Endothelial cell of umbilical vein (primary cell): Measurements from ENCODE around the gene RC3H1. TPM values are rescaled to one million over a fixed set of nuclear protein-coding genes. Genes with fewer than 3 reads are reported as not detected.

Experiments
- BruUV-seq: library from RNA; stranded (reverse); fragments of 400-500 nt; replicated peaks from 2 replicates; lab custom pipeline; 2021; lab: Mats Ljungman, UMichigan
- CTCF ChIA-PET: fragments of 300-600, 350-600 bp; sonication (Branson Sonifier 250); formaldehyde crosslinking; loops from one replicate; lab custom pipeline; 2021; ENCODE audit warnings: antibody characterized with exemption, inconsistent platforms; lab: Charles Lee
- POLR2A ChIA-PET: fragments of 300-600, 350-600 bp; sonication (Branson Sonifier 250); formaldehyde crosslinking; loops from one replicate; lab custom pipeline; 2021; ENCODE audit warnings: antibody characterized with exemption, inconsistent platforms; lab: Charles Lee
- DNase-seq: peaks from one replicate; pipeline ENCODE4 v3.0.0-alpha.2; 2011; ENCODE audit warnings: low read depth, low spot score
- FAIRE-seq: peaks from 2 replicates; lab custom pipeline; 2011; peaks lifted over from hg19 to GRCh38; lab: Jason Lieb, UNC
- H2AFZ ChIP-seq: 2 replicates; pipeline ENCODE4 v1.6.0; 2012; ENCODE audit warnings: low read depth, low read length, control low read depth, inconsistent platforms
- H3K27ac ChIP-seq: 2 replicates; pipeline ENCODE4 v1.5.1; 2011; ENCODE audit warnings: low read depth, mild to moderate bottlenecking, control low read depth, low read length, moderate library complexity; ENCODE audit not compliant: insufficient read depth
- H3K27me3 ChIP-seq, 2 experiments: 2 replicates each; pipeline versions ENCODE4 v1.6.0 to v1.6.1; 2011; ENCODE audit warnings: low read length in 2 of 2, mixed read lengths in 1 of 2; ENCODE audit not compliant: control insufficient read depth in 2 of 2, insufficient read depth in 2 of 2
- H3K36me3 ChIP-seq, 2 experiments: 2 replicates in 1 of 2; 3 replicates in 1 of 2; pipeline ENCODE4 v1.5.1; 2011; ENCODE audit warnings: low read length in 2 of 2, mild to moderate bottlenecking in 1 of 2, moderate library complexity in 1 of 2; ENCODE audit not compliant: control insufficient read depth in 2 of 2, insufficient read depth in 2 of 2; ENCODE audit errors: extremely low read depth in 1 of 2
- H3K4me1 ChIP-seq: 3 replicates; pipeline ENCODE4 v1.5.1; 2011; ENCODE audit warnings: mild to moderate bottlenecking, low read length; ENCODE audit not compliant: control insufficient read depth, insufficient read depth; ENCODE audit errors: extremely low read depth
- H3K4me2 ChIP-seq: 2 replicates; pipeline ENCODE4 v1.6.1; 2011; ENCODE audit warnings: low read length, control low read depth, mixed read lengths; ENCODE audit not compliant: insufficient read depth
- H3K4me3 ChIP-seq, 3 experiments: fragments of 200-600 bp in 1 of 3; sonication (generic), shearing (Covaris generic) in 1 of 3; replicated peaks in 1 of 3; 2 replicates each; pipeline ENCODE4 v1.5.1; 2011 to 2016; ENCODE audit warnings: control low read depth in 3 of 3, low read length in 3 of 3, mild to moderate bottlenecking in 2 of 3, inconsistent platforms in 1 of 3, low read depth in 1 of 3, moderate library complexity in 1 of 3; ENCODE audit not compliant: insufficient read depth in 1 of 3
- H3K79me2 ChIP-seq: 2 replicates; pipeline ENCODE4 v1.6.0; 2012; ENCODE audit warnings: low read length, inconsistent platforms; ENCODE audit not compliant: control insufficient read depth, insufficient read depth
- H3K9ac ChIP-seq: replicated peaks from 2 replicates; pipeline ENCODE3; 2011; ENCODE audit warnings: low read length, control low read depth; ENCODE audit not compliant: insufficient read depth; ENCODE audit errors: extremely low read depth
- H3K9me1 ChIP-seq: replicated peaks from 3 replicates; pipeline ENCODE4 v1.6.0; 2011; ENCODE audit warnings: mild to moderate bottlenecking, low read length; ENCODE audit not compliant: control insufficient read depth, insufficient read depth; ENCODE audit errors: extremely low read depth
- H3K9me3 ChIP-seq: replicated peaks from 2 replicates; pipeline ENCODE4 v1.5.1; 2012; ENCODE audit warnings: low read length, inconsistent platforms; ENCODE audit not compliant: control insufficient read depth, insufficient read depth
- H4K20me1 ChIP-seq: replicated peaks from 2 replicates; pipeline ENCODE3; 2011; ENCODE audit warnings: mild to moderate bottlenecking, low read length; ENCODE audit not compliant: control insufficient read depth, insufficient read depth; ENCODE audit errors: extremely low read depth
- CTCF ChIP-seq, 2 donors: IDR thresholded peaks; 1 replicate in 1 of 2; 2 replicates in 1 of 2; pipeline ENCODE4 v1.5.1; 2011; ENCODE audit warnings: low read length in 2 of 2, mild to moderate bottlenecking in 2 of 2, moderate library complexity in 2 of 2, control low read depth in 1 of 2, inconsistent platforms in 1 of 2, low read depth in 1 of 2; ENCODE audit not compliant: insufficient read depth in 1 of 2; ENCODE audit errors: extremely low read depth in 1 of 2
- EZH2 ChIP-seq: IDR thresholded peaks from 2 replicates; pipeline ENCODE4 v1.6.1; 2012; ENCODE audit warnings: borderline replicate concordance, low read depth, mild to moderate bottlenecking, moderate library complexity, low read length, inconsistent platforms; ENCODE audit not compliant: severe bottlenecking
- FOS ChIP-seq: IDR thresholded peaks from 2 replicates; pipeline ENCODE4 v1.6.1; 2011; ENCODE audit warnings: mild to moderate bottlenecking, low read length, moderate library complexity, borderline replicate concordance; ENCODE audit not compliant: insufficient read depth
- GATA2 ChIP-seq: IDR thresholded peaks from 2 replicates; pipeline ENCODE4 v1.7.0; 2011; ENCODE audit warnings: low read depth, mild to moderate bottlenecking, moderate library complexity, mixed read lengths, low read length; ENCODE audit not compliant: insufficient read length, insufficient read depth
- MAX ChIP-seq: IDR thresholded peaks from 2 replicates; pipeline ENCODE4 v1.6.1; 2011; ENCODE audit not compliant: insufficient read depth, insufficient read length
- MYC ChIP-seq: IDR thresholded peaks from one replicate; pipeline ENCODE4 v1.6.1; 2011; ENCODE audit warnings: mild to moderate bottlenecking, low read depth, low read length
- POLR2A ChIP-seq: IDR thresholded peaks from 2 replicates; pipeline ENCODE4 v1.6.1; 2012; ENCODE audit warnings: low read depth, mild to moderate bottlenecking, control low read depth, low read length
- POLR2AphosphoS5 ChIP-seq: IDR thresholded peaks from 2 replicates; pipeline ENCODE4 v1.6.1; 2012; ENCODE audit warnings: low read depth, mild to moderate bottlenecking, control low read depth, low read length, moderate library complexity; ENCODE audit not compliant: insufficient read depth
- dilution Hi-C: fragments of 300-500 bp; cut with MboI; formaldehyde crosslinking; loops from one replicate; pipeline ENCODE4 v1.15.0; 2019; ENCODE audit warnings: low sequenced_read_pairs; ENCODE audit not compliant: extremely low pct_ligation_motif_present
- intact Hi-C: fragments of 100-400 bp; cut with micrococcal nuclease; formaldehyde crosslinking; loops from one replicate; pipeline ENCODE4 v1.10.0; 2022
- polyA plus RNA-seq, 4 experiments: library from polyadenylated mRNA; depleted of rRNA in 3 of 4; stranded (reverse) in 3 of 4; unstranded in 1 of 4; fragments of >200 nt; gene quantifications; 2 replicates each; pipeline versions ENCODE4 v1.2.1 to v1.2.3, GENCODE V29; 2011 to 2012; ENCODE audit warnings: missing spikeins in 1 of 4
- total RNA-seq: library from RNA; stranded (reverse); gene quantifications from 2 replicates; pipeline ENCODE4 v1.2.3, GENCODE V29; 2021

The RC3H1 gene
- total and polyA plus RNA-seq, 2 donors (not counting 3 experiments of a cell fraction or from before 2014, with no cell fraction given) = 7.0 to 41.4 TPM

- TF ChIP-seq MAX (no peak), GATA2 (no peak), POLR2AphosphoS5 (no peak), POLR2A (no peak), EZH2 (no peak)
- CTCF ChIA-PET = no interaction called here
Measured at GRCh38 chr1:173900427-173900826, 121.7 kb downstream of the RC3H1 start.

GRCh38 chr1:173894189-173894588 lies 128.0 kb downstream of the RC3H1 start:
- H3K4me3 ChIP-seq = no peak overlapping the region
- no TSS peak for BruUV-seq
- DNase-seq (no peak), FAIRE-seq (no peak)
- no peak overlapping the region for H3K9ac ChIP-seq
- ChIA-PET POLR2A (no interaction called here), CTCF (no interaction called here)
- no peaks in the 10 kb centered on the region for H3K27me3 ChIP-seq
- TF ChIP-seq FOS (no peak), GATA2 (no peak), POLR2A (no peak), CTCF (IDR thresholded peaks at IDR 0.05; ENCODE audit: extremely low read depth in 1 of 2, insufficient read depth in 1 of 2, low read depth in 1 of 2, low read length in 2 of 2) (no peak), POLR2AphosphoS5 (no peak), EZH2 (no peak), MYC (no peak)
- no peaks in the 10 kb centered on the region for H3K9me1 ChIP-seq
- no peaks in the 10 kb centered on the region for H3K4me1 ChIP-seq
- H3K79me2 ChIP-seq = no peaks in the 10 kb centered on the region
- dilution Hi-C loops (no loop called here), intact Hi-C loops (no loop called here)
- no peak overlapping the region for H3K27ac ChIP-seq
- H3K9me3 ChIP-seq = no peaks in the 10 kb centered on the region
- no peaks in the 10 kb centered on the region for H4K20me1 ChIP-seq
- no peak overlapping the region for H3K4me2 ChIP-seq
- no peaks in the 10 kb centered on the region for H3K36me3 ChIP-seq
- H2AFZ ChIP-seq = no peak overlapping the region

More at GRCh38 chr1:173900427-173900826, 121.7 kb downstream of the RC3H1 start:
- no peaks in the 10 kb centered on the region for H3K36me3 ChIP-seq
- FAIRE-seq = no peak
- no peak overlapping the region for H3K4me3 ChIP-seq
- no peaks in the 10 kb centered on the region for H3K9me3 ChIP-seq
- H3K9me1 ChIP-seq = no peaks in the 10 kb centered on the region
- no peak overlapping the region for H3K9ac ChIP-seq
- no peak overlapping the region for H3K27ac ChIP-seq
- no peaks in the 10 kb centered on the region for H3K27me3 ChIP-seq
- no peaks in the 10 kb centered on the region for H3K79me2 ChIP-seq
- DNase-seq = no peak
- intact Hi-C loops (no loop called here), dilution Hi-C loops (no loop called here)
- H3K4me1 ChIP-seq = no peaks in the 10 kb centered on the region
- H2AFZ ChIP-seq = no peak overlapping the region
- POLR2A ChIA-PET = no interaction called here
- no peak overlapping the region for H3K4me2 ChIP-seq
- no TSS peak for BruUV-seq
- no peaks in the 10 kb centered on the region for H4K20me1 ChIP-seq
